Measurements from ENCODE around the gene BEND7. TPM values are rescaled to one million over a fixed set of nuclear protein-coding genes. Genes with fewer than 3 reads are reported as not detected.
A peak's percentile ranks its signal among the peaks of the same experiment; 100 is the strongest.

Gene BEND7
- total and polyA plus RNA-seq, 2 donors from 2014 or later = 16.7 to 37.9 TPM

GRCh38 chr10:13526948-13527863 lies 1.6 kb downstream of the BEND7 start:
- Histone ChIP-seq H3K4me1 (ENCODE audit: control insufficient read depth in 2 of 3, insufficient read depth in 2 of 3, low read depth in 1 of 3, low read length in 3 of 3) (peaks cover 0 to 26% (median 8%) of the 10 kb centered on the region in 3 donors), H3K9ac (ENCODE audit: low read length in 3 of 3) (peak overlapping the region in 2 of 3 donors; percentile 30 to 80), H3K27me3 (ENCODE audit: control insufficient read depth, insufficient read depth, low read length) (no peaks in the 10 kb centered on the region)

GRCh38 chr10:13525663-13526062 lies 3.2 kb downstream of the BEND7 start:
- H3K9ac ChIP-seq (ENCODE audit: low read length in 3 of 3) = no peak overlapping the region
- no peaks in the 10 kb centered on the region for H3K9me3 ChIP-seq (ENCODE audit: control insufficient read depth in 2 of 3, insufficient read depth in 1 of 3, low read length in 3 of 3)
- H3K27ac ChIP-seq (ENCODE audit: low read depth in 2 of 2, low read length in 2 of 2) = no peak overlapping the region
- FAIRE-seq (no peak), DNase-seq (no peak)
- TF ChIP-seq CTCF (IDR thresholded peaks at IDR 0.05; ENCODE audit: borderline replicate concordance, extremely low read depth, insufficient read depth) = no peak
- no peaks in the 10 kb centered on the region for H3K27me3 ChIP-seq (ENCODE audit: control insufficient read depth, insufficient read depth, low read length)
- peaks cover 0 to 26% (median 8%) of the 10 kb centered on the region in 3 donors for H3K4me1 ChIP-seq (ENCODE audit: control insufficient read depth in 2 of 3, insufficient read depth in 2 of 3, low read depth in 1 of 3, low read length in 3 of 3)
- no peaks in the 10 kb centered on the region for H3K36me3 ChIP-seq (ENCODE audit: control insufficient read depth in 2 of 3, insufficient read depth in 3 of 3, low read length in 3 of 3)
- no peak overlapping the region for H3K4me3 ChIP-seq (ENCODE audit: low read length in 3 of 3)
- intact Hi-C loops (cut with DNase I) = no loop called here

More at GRCh38 chr10:13526948-13527863, 1.6 kb downstream of the BEND7 start:
- peak overlapping the region; percentile 7 to 76 (median 68) for H3K4me3 ChIP-seq (ENCODE audit: low read length in 3 of 3)
- H3K9me3 ChIP-seq (ENCODE audit: control insufficient read depth in 2 of 3, insufficient read depth in 1 of 3, low read length in 3 of 3) = no peaks in the 10 kb centered on the region
- peak in 2 of 5 donors; percentile 13 to 27 for DNase-seq
- peak overlapping the region; percentile 76 to 79 for H3K27ac ChIP-seq (ENCODE audit: low read depth in 2 of 2, low read length in 2 of 2)
- FAIRE-seq = no peak
- intact Hi-C loops (cut with DNase I) = no loop called here
- TF ChIP-seq CTCF (IDR thresholded peaks at IDR 0.05; ENCODE audit: borderline replicate concordance, extremely low read depth, insufficient read depth) = no peak
- no peaks in the 10 kb centered on the region for H3K36me3 ChIP-seq (ENCODE audit: control insufficient read depth in 2 of 3, insufficient read depth in 3 of 3, low read length in 3 of 3)

GRCh38 chr10:13521026-13521425 lies 7.8 kb downstream of the BEND7 start:
- H3K36me3 ChIP-seq (ENCODE audit: control insufficient read depth in 2 of 3, insufficient read depth in 3 of 3, low read length in 3 of 3) = peaks cover 0 to 6% (median 3%) of the 10 kb centered on the region in 3 donors
- H3K4me3 ChIP-seq (ENCODE audit: low read length in 3 of 3) = no peak overlapping the region
- no peaks in the 10 kb centered on the region for H3K27me3 ChIP-seq (ENCODE audit: control insufficient read depth, insufficient read depth, low read length)
- intact Hi-C loops (cut with DNase I) = no loop called here
- H3K9me3 ChIP-seq (ENCODE audit: control insufficient read depth in 2 of 3, insufficient read depth in 1 of 3, low read length in 3 of 3) = no peaks in the 10 kb centered on the region
- H3K27ac ChIP-seq (ENCODE audit: low read depth in 2 of 2, low read length in 2 of 2) = no peak overlapping the region
- FAIRE-seq (no peak), DNase-seq (peak in 3 of 5 donors; percentile 31 to 58 (median 40))
- H3K4me1 ChIP-seq (ENCODE audit: control insufficient read depth in 2 of 3, insufficient read depth in 2 of 3, low read depth in 1 of 3, low read length in 3 of 3) = peaks cover 0 to 16% (median 2%) of the 10 kb centered on the region in 3 donors
- no peak overlapping the region for H3K9ac ChIP-seq (ENCODE audit: low read length in 3 of 3)
- no peak for TF ChIP-seq CTCF (IDR thresholded peaks at IDR 0.05; ENCODE audit: borderline replicate concordance, extremely low read depth, insufficient read depth)
